ENCODE measurements around the gene ZMIZ1. TPM values are rescaled to one million over a fixed set of nuclear protein-coding genes. Genes with fewer than 3 reads are reported as not detected.
A peak's percentile ranks its signal among the peaks of the same experiment; 100 is the strongest.

Gene ZMIZ1
- total RNA-seq, 1 donor from 2014 or later: 173 TPM

- peaks cover 4% of the 10 kb centered on the region for H3K36me3 Mint-ChIP-seq
- H3K4me1 Mint-ChIP-seq: peaks cover 57% of the 10 kb centered on the region
- no peak overlapping the region for H3K4me3 Mint-ChIP-seq
- peak overlapping the region; percentile 98 for H3K27ac Mint-ChIP-seq
- TF ChIP-seq CTCF (IDR thresholded peaks at IDR 0.05; ENCODE audit: unreplicated experiment): no peak
- H3K27me3 Mint-ChIP-seq (ENCODE audit: low read depth): no peaks in the 10 kb centered on the region
- DNase-seq (ENCODE audit: low spot score in 2 of 2, unreplicated experiment in 2 of 2): no peak
- no peaks in the 10 kb centered on the region for H3K9me3 Mint-ChIP-seq
Measured at GRCh38 chr10:79160191-79160590, 91.4 kb downstream of the ZMIZ1 start.

GRCh38 chr10:79161557-79161956, 92.8 kb downstream of the ZMIZ1 start:
- Mint-ChIP-seq H3K4me1 (peaks cover 51% of the 10 kb centered on the region), H3K27ac (peak overlapping the region; percentile 84), H3K27me3 (ENCODE audit: low read depth) (no peaks in the 10 kb centered on the region), H3K4me3 (no peak overlapping the region), H3K36me3 (peaks cover 6% of the 10 kb centered on the region), H3K9me3 (no peaks in the 10 kb centered on the region)
- TF ChIP-seq CTCF (IDR thresholded peaks at IDR 0.05; ENCODE audit: unreplicated experiment): no peak
- no peak for DNase-seq (ENCODE audit: low spot score in 2 of 2, unreplicated experiment in 2 of 2)

GRCh38 chr10:79162022-79162421, 93.3 kb downstream of the ZMIZ1 start:
- H3K9me3 Mint-ChIP-seq: no peaks in the 10 kb centered on the region
- no peaks in the 10 kb centered on the region for H3K27me3 Mint-ChIP-seq (ENCODE audit: low read depth)
- H3K4me3 Mint-ChIP-seq: no peak overlapping the region
- no peak for DNase-seq (ENCODE audit: low spot score in 2 of 2, unreplicated experiment in 2 of 2)
- no peak for TF ChIP-seq CTCF (IDR thresholded peaks at IDR 0.05; ENCODE audit: unreplicated experiment)
- H3K27ac Mint-ChIP-seq: no peak overlapping the region
- peaks cover 47% of the 10 kb centered on the region for H3K4me1 Mint-ChIP-seq
- H3K36me3 Mint-ChIP-seq: peaks cover 6% of the 10 kb centered on the region

- Mint-ChIP-seq H3K27ac (no peak overlapping the region), H3K27me3 (ENCODE audit: low read depth) (no peaks in the 10 kb centered on the region), H3K4me1 (peaks cover 36% of the 10 kb centered on the region)
Measured at GRCh38 chr10:79162861-79163665, 94.3 kb downstream of the ZMIZ1 start.

GRCh38 chr10:79163666-79163975, 94.9 kb downstream of the ZMIZ1 start:
- Mint-ChIP-seq H3K27ac (no peak overlapping the region), H3K4me3 (no peak overlapping the region), H3K27me3 (ENCODE audit: low read depth) (no peaks in the 10 kb centered on the region), H3K9me3 (no peaks in the 10 kb centered on the region), H3K4me1 (peaks cover 31% of the 10 kb centered on the region), H3K36me3 (peaks cover 12% of the 10 kb centered on the region)
- TF ChIP-seq CTCF (IDR thresholded peaks at IDR 0.05; ENCODE audit: unreplicated experiment): no peak
- no peak for DNase-seq (ENCODE audit: low spot score in 2 of 2, unreplicated experiment in 2 of 2)

More at GRCh38 chr10:79162861-79163665, 94.3 kb downstream of the ZMIZ1 start:
- DNase-seq (ENCODE audit: low spot score in 2 of 2, unreplicated experiment in 2 of 2): no peak
- Mint-ChIP-seq H3K36me3 (peaks cover 7% of the 10 kb centered on the region), H3K4me3 (no peak overlapping the region), H3K9me3 (no peaks in the 10 kb centered on the region)
- TF ChIP-seq CTCF (IDR thresholded peaks at IDR 0.05; ENCODE audit: unreplicated experiment): no peak

Data from mesothelial cell of epicardium (in vitro differentiated cells).